Caco-2 (cell line): Measurements from ENCODE around the gene SPATA16. TPM values are rescaled to one million over a fixed set of nuclear protein-coding genes. Genes with fewer than 3 reads are reported as not detected.

Experiments
- BruUV-seq: library from RNA; stranded (reverse); fragments of 400-500 nt; replicated peaks from 2 replicates; lab custom pipeline; 2021; lab: Mats Ljungman, UMichigan
- CTCF ChIA-PET: fragments of 300-600 bp; sonication (Branson Sonifier 250); formaldehyde crosslinking; loops from one replicate; lab custom pipeline; 2022; ENCODE audit warnings: antibody characterized with exemption; lab: Charles Lee
- POLR2A ChIA-PET: fragments of 300-600 bp; sonication (Branson Sonifier 250); formaldehyde crosslinking; loops from one replicate; lab custom pipeline; 2022; ENCODE audit warnings: antibody characterized with exemption; lab: Charles Lee
- DNase-seq, 2 experiments: peaks; one replicate each; pipeline versions ENCODE4 v3.0.0 to v3.0.0-alpha.2; 2020 to 2022
- H3K27me3 ChIP-seq: replicated peaks from 2 replicates; pipeline ENCODE4 v1.6.0; 2011; ENCODE audit warnings: low read length; ENCODE audit not compliant: control insufficient read depth, insufficient read depth
- H3K36me3 ChIP-seq: 2 replicates; pipeline ENCODE4 v1.5.1; 2011; ENCODE audit warnings: low read length; ENCODE audit not compliant: control insufficient read depth, insufficient read depth
- H3K4me1 ChIP-seq: fragments of 250-450 bp; sonication (Bioruptor Pico); 2 replicates; pipeline ENCODE4 v1.5.1; 2020; ENCODE audit warnings: mild to moderate bottlenecking
- H3K4me3 ChIP-seq: 2 replicates; pipeline ENCODE4 v1.5.1; 2011; ENCODE audit warnings: low read depth, mild to moderate bottlenecking, control low read depth, low read length
- H3K9me3 ChIP-seq: fragments of 250-450 bp; sonication (Bioruptor Pico); 2 replicates; pipeline ENCODE4 v1.5.1; 2020; ENCODE audit warnings: mild to moderate bottlenecking, moderate library complexity
- H3K27ac Mint-ChIP-seq: one replicate; pipeline ENCODE4 v1.8.0; 2022; ENCODE audit warnings: mixed read lengths; ENCODE audit not compliant: unreplicated experiment
- H3K27me3 Mint-ChIP-seq: one replicate; pipeline ENCODE4 v1.8.0; 2022; ENCODE audit warnings: mixed read lengths; ENCODE audit not compliant: insufficient read depth, unreplicated experiment
- H3K36me3 Mint-ChIP-seq: one replicate; pipeline ENCODE4 v1.8.0; 2022; ENCODE audit warnings: mild to moderate bottlenecking, mixed read lengths; ENCODE audit not compliant: insufficient read depth, unreplicated experiment
- H3K4me1 Mint-ChIP-seq: one replicate; pipeline ENCODE4 v1.8.0; 2022; ENCODE audit warnings: low read depth, mixed read lengths; ENCODE audit not compliant: unreplicated experiment
- H3K4me3 Mint-ChIP-seq: one replicate; pipeline ENCODE4 v1.8.0; 2022; ENCODE audit warnings: mild to moderate bottlenecking, moderate library complexity, mixed read lengths; ENCODE audit not compliant: unreplicated experiment
- H3K9me3 Mint-ChIP-seq: one replicate; pipeline ENCODE4 v1.8.0; 2022; ENCODE audit warnings: mixed read lengths; ENCODE audit not compliant: unreplicated experiment
- CTCF ChIP-seq, 2 experiments: fragments of 200-600 bp in 1 of 2; IDR thresholded peaks; 1 replicate in 1 of 2; 2 replicates in 1 of 2; pipeline versions ENCODE4 v1.5.1 to v1.8.0; 2011 to 2022; ENCODE audit warnings: antibody characterized with exemption in 1 of 2, control low read depth in 1 of 2, inconsistent platforms in 1 of 2, low read depth in 1 of 2, low read length in 1 of 2, mild to moderate bottlenecking in 1 of 2, moderate library complexity in 1 of 2; ENCODE audit not compliant: insufficient read depth in 1 of 2, severe bottlenecking in 1 of 2, unreplicated experiment in 1 of 2
- intact Hi-C: fragments of 100-400 bp; cut with micrococcal nuclease; formaldehyde crosslinking; loops from one replicate; pipeline ENCODE4 v1.10.0; 2022; ENCODE audit not compliant: unreplicated experiment
- total RNA-seq: library from RNA; stranded (reverse); gene quantifications from 2 replicates; pipeline ENCODE4 v1.2.3, GENCODE V29; 2022

Gene SPATA16
- total RNA-seq, 1 experiment from 2014 or later = not detected

GRCh38 chr3:172946061-172946460 is 195.0 kb downstream of the SPATA16 start:
- Mint-ChIP-seq H3K36me3 (no peaks in the 10 kb centered on the region), H3K4me1 (no peaks in the 10 kb centered on the region), H3K27me3 (no peaks in the 10 kb centered on the region), H3K27ac (no peak overlapping the region), H3K4me3 (no peak overlapping the region), H3K9me3 (no peaks in the 10 kb centered on the region)
- DNase-seq = no peak
- ChIA-PET POLR2A (no interaction called here), CTCF (no interaction called here)
- Histone ChIP-seq H3K4me1 (no peaks in the 10 kb centered on the region), H3K36me3 (no peaks in the 10 kb centered on the region), H3K27me3 (no peaks in the 10 kb centered on the region), H3K9me3 (no peaks in the 10 kb centered on the region), H3K4me3 (no peak overlapping the region)
- intact Hi-C loops = no loop called here
- TF ChIP-seq CTCF (IDR thresholded peaks at IDR 0.05; ENCODE audit: insufficient read depth in 1 of 2, low read depth in 1 of 2, low read length in 1 of 2, severe bottlenecking in 1 of 2, unreplicated experiment in 1 of 2) = no peak
- BruUV-seq = no TSS peak

- no peaks in the 10 kb centered on the region for H3K27me3 Mint-ChIP-seq
- H3K36me3 Mint-ChIP-seq = no peaks in the 10 kb centered on the region
- no peaks in the 10 kb centered on the region for H3K27me3 ChIP-seq
- no TSS peak for BruUV-seq
- no peak for TF ChIP-seq CTCF (IDR thresholded peaks at IDR 0.05; ENCODE audit: insufficient read depth in 1 of 2, low read depth in 1 of 2, low read length in 1 of 2, severe bottlenecking in 1 of 2, unreplicated experiment in 1 of 2)
- ChIA-PET POLR2A (no interaction called here), CTCF (no interaction called here)
- H3K4me1 Mint-ChIP-seq = no peaks in the 10 kb centered on the region
- no peaks in the 10 kb centered on the region for H3K36me3 ChIP-seq
- H3K4me3 Mint-ChIP-seq = no peak overlapping the region
- DNase-seq = no peak
- H3K9me3 Mint-ChIP-seq = no peaks in the 10 kb centered on the region
- H3K4me1 ChIP-seq = no peaks in the 10 kb centered on the region
- no peaks in the 10 kb centered on the region for H3K9me3 ChIP-seq
- no peak overlapping the region for H3K4me3 ChIP-seq
- H3K27ac Mint-ChIP-seq = no peak overlapping the region
- intact Hi-C loops = no loop called here
Measured at GRCh38 chr3:172939651-172940293, 201.3 kb downstream of the SPATA16 start.

- no peaks in the 10 kb centered on the region for H3K9me3 Mint-ChIP-seq
- TF ChIP-seq CTCF (IDR thresholded peaks at IDR 0.05; ENCODE audit: insufficient read depth in 1 of 2, low read depth in 1 of 2, low read length in 1 of 2, severe bottlenecking in 1 of 2, unreplicated experiment in 1 of 2) = no peak
- no peak for DNase-seq
- BruUV-seq = no TSS peak
- H3K36me3 ChIP-seq = no peaks in the 10 kb centered on the region
- H3K27me3 Mint-ChIP-seq = no peaks in the 10 kb centered on the region
- no peak overlapping the region for H3K27ac Mint-ChIP-seq
- no peak overlapping the region for H3K4me3 Mint-ChIP-seq
- H3K27me3 ChIP-seq = no peaks in the 10 kb centered on the region
- no peak overlapping the region for H3K4me3 ChIP-seq
- H3K9me3 ChIP-seq = no peaks in the 10 kb centered on the region
- intact Hi-C loops = no loop called here
- POLR2A ChIA-PET = no interaction called here
- H3K4me1 ChIP-seq = no peaks in the 10 kb centered on the region
- CTCF ChIA-PET = no interaction called here
- H3K4me1 Mint-ChIP-seq = no peaks in the 10 kb centered on the region
- H3K36me3 Mint-ChIP-seq = no peaks in the 10 kb centered on the region
Measured at GRCh38 chr3:172938788-172939187, 202.2 kb downstream of the SPATA16 start.
